Panc1 (cell line): ENCODE measurements around the gene MRPL20. TPM values are rescaled to one million over a fixed set of nuclear protein-coding genes. Genes with fewer than 3 reads are reported as not detected.
"Not testable (repeated sequence)": the region's sequence is repeated elsewhere in the genome, so short reads cannot be mapped to it uniquely, and the experiment has no call there.

ENCODE experiments used
- ATAC-seq: fragments of 200-7000 bp; cut with Tn5 transposase; 2 replicates; pipeline ENCODE4 v1.9.1; 2020; ENCODE audit warnings: mild to moderate bottlenecking, moderate library complexity
- BruUV-seq: library from RNA; stranded (reverse); fragments of 400-500 nt; replicated peaks from 2 replicates; lab custom pipeline; 2021; lab: Mats Ljungman, UMichigan
- CTCF ChIA-PET: fragments of 300-600 bp; sonication (Branson Sonifier 250); formaldehyde crosslinking; loops from one replicate; lab custom pipeline; 2022; ENCODE audit warnings: antibody characterized with exemption; lab: Charles Lee
- POLR2A ChIA-PET: fragments of 300-600 bp; sonication (Branson Sonifier 250); formaldehyde crosslinking; loops from one replicate; lab custom pipeline; 2022; ENCODE audit warnings: antibody characterized with exemption; lab: Charles Lee
- DNase-seq: peaks from one replicate; pipeline ENCODE4 v3.0.0-alpha.2; 2010; ENCODE audit warnings: low read depth, low spot score
- H3K27ac ChIP-seq: 2 replicates; pipeline ENCODE4 v1.5.1; 2011; ENCODE audit warnings: mild to moderate bottlenecking, low read length, inconsistent platforms
- H3K27me3 ChIP-seq: fragments of 200-500 bp; sonication (Bioruptor generic); 2 replicates; pipeline ENCODE4 v1.6.0; 2014; ENCODE audit warnings: low read length, inconsistent platforms; ENCODE audit not compliant: control insufficient read depth, insufficient read depth
- H3K36me3 ChIP-seq: fragments of 200-500 bp; sonication (Bioruptor generic); 2 replicates; pipeline ENCODE4 v1.5.1; 2014; ENCODE audit warnings: inconsistent platforms, mild to moderate bottlenecking, low read length, moderate library complexity; ENCODE audit not compliant: control insufficient read depth, insufficient read depth
- H3K4me1 ChIP-seq: 2 replicates; pipeline ENCODE4 v1.5.1; 2011; ENCODE audit warnings: inconsistent platforms, mild to moderate bottlenecking, low read length, moderate library complexity; ENCODE audit not compliant: control insufficient read depth, insufficient read depth
- H3K4me3 ChIP-seq, 2 experiments: 2 replicates each; pipeline ENCODE4 v1.5.1; 2011 to 2012; ENCODE audit warnings: low read depth in 2 of 2, low read length in 2 of 2, mild to moderate bottlenecking in 2 of 2, inconsistent platforms in 1 of 2, moderate library complexity in 1 of 2
- H3K9me3 ChIP-seq: fragments of 200-500 bp; sonication (Bioruptor generic); 2 replicates; pipeline ENCODE4 v1.5.1; 2014; ENCODE audit warnings: low read depth, mild to moderate bottlenecking, inconsistent platforms, low read length, moderate library complexity; ENCODE audit not compliant: control insufficient read depth, insufficient read depth
- CTCF ChIP-seq: fragments of 450-650 bp; IDR thresholded peaks from 2 replicates; pipeline ENCODE4 v1.5.1; 2017; ENCODE audit warnings: mild to moderate bottlenecking
- POLR2AphosphoS5 ChIP-seq: IDR thresholded peaks from 2 replicates; pipeline ENCODE4 v1.6.1; 2012; ENCODE audit warnings: mild to moderate bottlenecking, low read depth, low read length, moderate library complexity
- REST ChIP-seq, 2 experiments: IDR thresholded peaks; 2 replicates each; pipeline ENCODE4 v1.6.1; 2011 to 2012; ENCODE audit warnings: low read depth in 2 of 2, control low read depth in 1 of 2, low read length in 1 of 2, mild to moderate bottlenecking in 1 of 2, moderate library complexity in 1 of 2; ENCODE audit not compliant: insufficient read depth in 1 of 2
- SIN3A ChIP-seq: IDR thresholded peaks from 2 replicates; pipeline ENCODE4 v1.6.1; 2012; ENCODE audit warnings: low read depth, mild to moderate bottlenecking, low read length, moderate library complexity, borderline replicate concordance; ENCODE audit not compliant: insufficient read depth
- TCF7L2 ChIP-seq: IDR thresholded peaks from 2 replicates; pipeline ENCODE4 v1.6.1; 2011; ENCODE audit warnings: mild to moderate bottlenecking, low read depth, low read length, inconsistent platforms
- in situ Hi-C: cut with HindIII; loops from 2 replicates; pipeline ENCODE4 v1.10.0; 2016; ENCODE audit warnings: low sequenced_read_pairs, low pct_unique_long_range_greater_than_20kb
- intact Hi-C: fragments of 100-400 bp; cut with micrococcal nuclease; formaldehyde crosslinking; loops from one replicate; pipeline ENCODE4 v1.10.0; 2022; ENCODE audit not compliant: unreplicated experiment
- total RNA-seq: library from RNA; stranded (reverse); gene quantifications from one replicate; pipeline ENCODE4 v1.2.1, GENCODE V29; 2021; ENCODE audit not compliant: unreplicated experiment

The MRPL20 gene
- total RNA-seq, 1 experiment from 2014 or later, result 196 TPM

- DNase-seq, result no peak
- ATAC-seq, result no peak
- Histone ChIP-seq H3K27me3 (no peaks in the 10 kb centered on the region), H3K36me3 (no peaks in the 10 kb centered on the region), H3K27ac (no peak within 1 kb of the TSS), H3K4me3 (no peak within 1 kb of the TSS), H3K9me3 (no peaks in the 10 kb centered on the region), H3K4me1 (no peaks in the 10 kb centered on the region)
- TF ChIP-seq SIN3A (no peak), TCF7L2 (no peak), POLR2AphosphoS5 (no peak), REST (IDR thresholded peaks at IDR 0.05; ENCODE audit: insufficient read depth in 1 of 2, low read depth in 2 of 2, low read length in 1 of 2) (no peak)
- ChIA-PET CTCF (no interaction called here), POLR2A (no interaction called here)
- intact Hi-C loops (no loop called here), in situ Hi-C loops (no loop called here)
- BruUV-seq, result no TSS peak
Measured at GRCh38 chr1:1449099-1449739, 42.1 kb upstream of the MRPL20 start, which contains the start of gene ATAD3C. Gene ATAD3C, plus strand, starts transcription at chr1:1449689. Its CDS starts 995 bp downstream, at chr1:1450684.

GRCh38 chr1:1446631-1447030, 39.5 kb upstream of the MRPL20 start:
- H3K4me1 ChIP-seq, intact Hi-C loops, H3K27me3 ChIP-seq, CTCF ChIA-PET, H3K9me3 ChIP-seq, H3K27ac ChIP-seq, DNase-seq, H3K4me3 ChIP-seq, in situ Hi-C loops, H3K36me3 ChIP-seq, ATAC-seq, BruUV-seq: not testable (repeated sequence)
- POLR2A ChIA-PET, result interaction anchor here (0.7 kb wide), 1 partner anchor 11 kb away, joined by 4 read pairs; no protein-coding TSS in a partner anchor

GRCh38 chr1:1442069-1442770, 35.1 kb upstream of the MRPL20 start:
- ChIA-PET POLR2A (interaction anchor here (1.6 kb wide), 1 partner anchor 11 kb away, joined by 4 read pairs; no protein-coding TSS in a partner anchor), CTCF (interaction anchor here (0.5 to 1.4 kb wide), 4 partner anchors 9 to 139 kb away, joined by 3 to 9 read pairs (median 5); no protein-coding TSS in a partner anchor)
- intact Hi-C loops (no loop called here), in situ Hi-C loops (no loop called here)
- Histone ChIP-seq H3K4me3 (no peak overlapping the region), H3K4me1 (peaks cover 39% of the 10 kb centered on the region), H3K27ac (peak overlapping the region; percentile 74), H3K36me3 (peaks cover 2% of the 10 kb centered on the region; the same call in 1 of the 2 replicates), H3K27me3 (no peaks in the 10 kb centered on the region), H3K9me3 (no peaks in the 10 kb centered on the region)
- TF ChIP-seq CTCF (no peak), POLR2AphosphoS5 (0 out of 2 replicates have a peak, but pooled peaks have one; percentile 30)
- DNase-seq (no peak), ATAC-seq (no peak; the same call in 1 of the 2 replicates)
- no TSS peak for BruUV-seq
